GM12873 (cell line): ENCODE measurements around the gene SPRING1.

Experiments
- CTCF ChIP-seq: IDR thresholded peaks from 2 replicates; pipeline ENCODE4 v1.5.1; 2012; ENCODE audit warnings: low read depth, mild to moderate bottlenecking, moderate library complexity, low read length, control low read depth; ENCODE audit not compliant: insufficient read depth; ENCODE audit errors: missing control alignments

SPRING1 gene

GRCh38 chr12:116694653-116695463 lies 43.0 kb downstream of the SPRING1 start:
- no peak for TF ChIP-seq CTCF

GRCh38 chr12:116693286-116694227 lies 44.3 kb downstream of the SPRING1 start:
- TF ChIP-seq CTCF: no peak

- no peak for TF ChIP-seq CTCF
Observed at GRCh38 chr12:116692605-116693004, 45.3 kb downstream of the SPRING1 start.

GRCh38 chr12:116691636-116692035 lies 46.2 kb downstream of the SPRING1 start:
- no peak for TF ChIP-seq CTCF

GRCh38 chr12:116691205-116691604 lies 46.7 kb downstream of the SPRING1 start:
- no peak for TF ChIP-seq CTCF

- TF ChIP-seq CTCF: no peak
Observed at GRCh38 chr12:116689979-116690744, 47.7 kb downstream of the SPRING1 start.
